GM12878 (cell line): ENCODE data around the gene HLA-B. TPM values are rescaled to one million over a fixed set of nuclear protein-coding genes. Genes with fewer than 3 reads are reported as not detected.

Source experiments
- ATAC-seq: fragments of 200-7000 bp; cut with Tn5 transposase; 3 replicates; pipeline ENCODE4 v1.9.1; 2020; ENCODE audit warnings: mild to moderate bottlenecking, moderate library complexity
- BruUV-seq: library from RNA; stranded (reverse); fragments of 400-500 nt; replicated peaks from 2 replicates; lab custom pipeline; 2021; lab: Mats Ljungman, UMichigan
- CTCF ChIA-PET: fragments of 300-600 bp; sonication (Branson Sonifier 250); formaldehyde crosslinking; extraction: SDS; loops from one replicate; lab custom pipeline; 2021; ENCODE audit warnings: inconsistent platforms; lab: Yijun Ruan, JAX
- POLR2A ChIA-PET: fragments of 350-600 bp; formaldehyde crosslinking; extraction: SDS; loops from one replicate; lab custom pipeline; 2021; ENCODE audit warnings: inconsistent platforms; lab: Charles Lee
- RAD21 ChIA-PET: fragments of 300-600 bp; sonication (Branson Sonifier 250); formaldehyde crosslinking; loops from one replicate; lab custom pipeline; 2023; ENCODE audit warnings: antibody characterized with exemption; ENCODE audit not compliant: unreplicated experiment; lab: Charles Lee
- SMC1A ChIA-PET: fragments of 300-600 bp; sonication (Branson Sonifier 250); formaldehyde crosslinking; loops from one replicate; lab custom pipeline; 2023; ENCODE audit not compliant: unreplicated experiment, uncharacterized antibody; lab: Charles Lee
- DNase-seq: peaks from one replicate; pipeline ENCODE4 v3.0.0-alpha.2; 2011; ENCODE audit warnings: low read depth, low spot score
- FAIRE-seq: peaks from 3 replicates; lab custom pipeline; 2011; peaks lifted over from hg19 to GRCh38; lab: Jason Lieb, UNC
- H2AFZ ChIP-seq: 2 replicates; pipeline ENCODE4 v1.6.0; 2011; ENCODE audit warnings: low read depth, low read length, control low read depth; ENCODE audit not compliant: control insufficient read depth
- H3K27ac ChIP-seq: 2 replicates; pipeline ENCODE4 v1.5.1; 2011; ENCODE audit warnings: control low read depth; ENCODE audit not compliant: control insufficient read depth, insufficient read depth
- H3K27me3 ChIP-seq, 2 experiments: replicated peaks in 1 of 2; 2 replicates each; pipeline versions ENCODE4 v1.6.0 to v1.6.1; 2011; ENCODE audit warnings: low read length in 1 of 2; ENCODE audit not compliant: control insufficient read depth in 2 of 2, insufficient read depth in 2 of 2
- H3K36me3 ChIP-seq, 2 experiments: 2 replicates each; pipeline ENCODE4 v1.5.1; 2011; ENCODE audit warnings: low read length in 1 of 2; ENCODE audit not compliant: control insufficient read depth in 2 of 2, insufficient read depth in 2 of 2
- H3K4me1 ChIP-seq: 2 replicates; pipeline ENCODE4 v1.6.1; 2011; ENCODE audit warnings: mild to moderate bottlenecking, low read length, moderate library complexity, mixed read lengths; ENCODE audit not compliant: control insufficient read depth, insufficient read depth
- H3K4me2 ChIP-seq: 2 replicates; pipeline ENCODE4 v1.6.0; 2011; ENCODE audit warnings: control low read depth; ENCODE audit not compliant: control insufficient read depth, insufficient read depth
- H3K4me3 ChIP-seq: fragments of 200-600 bp; sonication (generic); 2 replicates; pipeline ENCODE4 v1.5.1; 2016
- H3K79me2 ChIP-seq: 2 replicates; pipeline ENCODE4 v1.6.0; 2011; ENCODE audit warnings: low read length; ENCODE audit not compliant: control insufficient read depth, insufficient read depth
- H3K9ac ChIP-seq: 2 replicates; pipeline ENCODE4 v1.8.0; 2011; ENCODE audit warnings: low read length, control low read depth, mixed read lengths; ENCODE audit not compliant: control insufficient read depth, insufficient read depth
- H3K9me3 ChIP-seq: replicated peaks from 3 replicates; pipeline ENCODE4 v1.5.1; 2011; ENCODE audit warnings: mild to moderate bottlenecking, low read length; ENCODE audit not compliant: control insufficient read depth, insufficient read depth
- H4K20me1 ChIP-seq: 2 replicates; pipeline ENCODE4 v1.6.0; 2011; ENCODE audit not compliant: control insufficient read depth, insufficient read depth
- KLF5 ChIP-seq: fragments of 450-650 bp; IDR thresholded peaks from 2 replicates; pipeline ENCODE4 v1.6.1; 2014; ENCODE audit warnings: mild to moderate bottlenecking; ENCODE audit not compliant: partially characterized antibody
- MYC ChIP-seq: IDR thresholded peaks from 2 replicates; pipeline ENCODE4 v1.6.1; 2011; ENCODE audit warnings: mild to moderate bottlenecking, low read length, moderate library complexity, inconsistent platforms; ENCODE audit not compliant: insufficient read depth, insufficient replicate concordance, insufficient read length, severe bottlenecking
- NFXL1 ChIP-seq: fragments of 450-650 bp; IDR thresholded peaks from 2 replicates; pipeline ENCODE4 v1.6.1; 2017; ENCODE audit warnings: antibody characterized with exemption, mild to moderate bottlenecking, borderline replicate concordance
- REST ChIP-seq: IDR thresholded peaks from 2 replicates; pipeline ENCODE4 v1.6.1; 2012; ENCODE audit warnings: mild to moderate bottlenecking, low read depth, low read length
- STAT1 ChIP-seq: fragments of 450-650 bp; conservative IDR thresholded peaks from 2 replicates; pipeline ENCODE4 v1.6.1; 2014; ENCODE audit warnings: antibody characterized with exemption, mild to moderate bottlenecking
- ZZZ3 ChIP-seq: IDR thresholded peaks from 2 replicates; pipeline ENCODE4 v1.6.1; 2011; ENCODE audit warnings: low read depth; ENCODE audit not compliant: control insufficient read depth, insufficient read length
- WGBS: methylation state at CpG from one replicate; pipeline ENCODE4 v1.1.6; 2016; ENCODE audit warnings: low lambda C conversion rate; ENCODE audit not compliant: insufficient replicate concordance, insufficient coverage; ENCODE audit errors: missing lambda C conversion rate; 5-methylcytosine and 5-hydroxymethylcytosine counted together
- in situ Hi-C: fragments of 300-500 bp; cut with MboI; formaldehyde crosslinking; loops from 9 replicates; pipeline ENCODE4 v1.14.3; 2018; ENCODE audit warnings: mixed read lengths
- intact Hi-C: fragments of 100-400 bp; cut with micrococcal nuclease; formaldehyde crosslinking; loops from one replicate; pipeline ENCODE4 v1.14.2; 2022; ENCODE audit not compliant: unreplicated experiment
- polyA plus RNA-seq, 11 experiments: library from polyadenylated mRNA; depleted of rRNA in 4 of 11; unstranded in 6 of 11; stranded (reverse) in 5 of 11; fragments of >200 nt; fragmentation: Nextera tagmentation in 4 of 11; fragmentation: Illumina TruSeq in 1 of 11; extraction: Ambion mirVana in 4 of 11; extraction: Trizol in 1 of 11; gene quantifications; 1 replicate in 1 of 11; 2 replicates in 10 of 11; pipeline versions ENCODE4 v1.2.1 to v1.2.3, GENCODE V29; 2011 to 2016; ENCODE audit warnings: inconsistent platforms in 2 of 11, missing spikeins in 2 of 11, low read depth in 1 of 11
- total RNA-seq, 4 experiments: library from RNA; depleted of rRNA in 3 of 4; stranded (reverse); fragments of >200 nt in 3 of 4; fragmentation: Illumina TruSeq in 1 of 4; extraction: Trizol in 1 of 4; gene quantifications; 2 replicates each; pipeline versions ENCODE4 v1.2.1 to v1.2.3, GENCODE V29; 2013 to 2021

Gene HLA-B
- total and polyA plus RNA-seq, 10 of the 15 experiments (the other 5 are each of a cell fraction or from before 2014, with no cell fraction given): 820 to 5,128 (median 3,370) TPM

GRCh38 chr6:31309641-31310040 is 47.3 kb downstream of the HLA-B start:
- H3K4me1 ChIP-seq: no peaks in the 10 kb centered on the region
- H3K9me3 ChIP-seq: no peaks in the 10 kb centered on the region
- ChIA-PET SMC1A (interaction anchor here (1.4 kb wide), 1 partner anchor 19 kb away, joined by 3 read pairs; no protein-coding TSS in a partner anchor), RAD21 (no interaction called here), POLR2A (no interaction called here), CTCF (no interaction called here)
- no peaks in the 10 kb centered on the region for H4K20me1 ChIP-seq
- DNase-seq: no peak
- 0% methylated on average over 1 of the region's 2 CpGs for WGBS
- H3K4me3 ChIP-seq: no peak overlapping the region
- H3K79me2 ChIP-seq: no peaks in the 10 kb centered on the region
- H3K36me3 ChIP-seq: no peaks in the 10 kb centered on the region
- FAIRE-seq: no peak
- H3K27ac ChIP-seq: no peak overlapping the region
- intact Hi-C loops (no loop called here), in situ Hi-C loops (no loop called here)
- TF ChIP-seq ZZZ3 (no peak), MYC (no peak), REST (no peak), KLF5 (no peak), STAT1 (no peak), NFXL1 (no peak)
- no TSS peak for BruUV-seq
- no peak for ATAC-seq
- H3K4me2 ChIP-seq: no peak overlapping the region
- H3K27me3 ChIP-seq: no peaks in the 10 kb centered on the region
- no peak overlapping the region for H2AFZ ChIP-seq
- H3K9ac ChIP-seq: no peak overlapping the region
